Endothelial cell (in vitro differentiated cells): ENCODE data around the gene CHCHD3. TPM values are rescaled to one million over a fixed set of nuclear protein-coding genes. Genes with fewer than 3 reads are reported as not detected.

Experiments
- DNase-seq: peaks from one replicate; pipeline ENCODE4 v3.0.0; 2021; ENCODE audit warnings: low spot score
- H3K27ac Mint-ChIP-seq: one replicate; pipeline ENCODE4 v1.8.0; 2021; ENCODE audit warnings: mixed read lengths, inconsistent platforms; ENCODE audit not compliant: unreplicated experiment
- H3K27me3 Mint-ChIP-seq: one replicate; pipeline ENCODE4 v1.8.0; 2021; ENCODE audit warnings: mild to moderate bottlenecking, moderate library complexity, mixed read lengths, inconsistent platforms; ENCODE audit not compliant: unreplicated experiment
- H3K36me3 Mint-ChIP-seq: one replicate; pipeline ENCODE4 v1.8.0; 2021; ENCODE audit warnings: mild to moderate bottlenecking, low read depth, mixed read lengths, inconsistent platforms; ENCODE audit not compliant: unreplicated experiment
- H3K4me1 Mint-ChIP-seq: one replicate; pipeline ENCODE4 v1.8.0; 2021; ENCODE audit warnings: mild to moderate bottlenecking, mixed read lengths, inconsistent platforms; ENCODE audit not compliant: unreplicated experiment
- H3K4me3 Mint-ChIP-seq: one replicate; pipeline ENCODE4 v1.8.0; 2021; ENCODE audit warnings: mild to moderate bottlenecking, mixed read lengths, inconsistent platforms; ENCODE audit not compliant: unreplicated experiment
- H3K9me3 Mint-ChIP-seq: one replicate; pipeline ENCODE4 v1.8.0; 2021; ENCODE audit warnings: mixed read lengths, inconsistent platforms; ENCODE audit not compliant: unreplicated experiment
- CTCF ChIP-seq: fragments of 200-600 bp; sonication (generic); IDR thresholded peaks from one replicate; pipeline ENCODE4 v1.5.0; 2021; ENCODE audit warnings: antibody characterized with exemption; ENCODE audit not compliant: unreplicated experiment
- total RNA-seq: library from RNA; stranded (reverse); fragmentation: NEBNext Ultra II Directional; extraction: Animal tissue kit (Norgen Biotek cat#: 25700); gene quantifications from one replicate; pipeline ENCODE4 v1.2.1, GENCODE V29; 2021; ENCODE audit not compliant: unreplicated experiment

Gene CHCHD3
- total RNA-seq, 1 donor from 2014 or later = 55.6 TPM

- H3K27ac Mint-ChIP-seq = no peak overlapping the region
- peaks cover 2% of the 10 kb centered on the region for H3K27me3 Mint-ChIP-seq
- no peak for TF ChIP-seq CTCF
- no peaks in the 10 kb centered on the region for H3K36me3 Mint-ChIP-seq
- peaks cover 7% of the 10 kb centered on the region for H3K4me1 Mint-ChIP-seq
- no peak overlapping the region for H3K4me3 Mint-ChIP-seq
- no peak for DNase-seq
- H3K9me3 Mint-ChIP-seq = no peaks in the 10 kb centered on the region
Measured at GRCh38 chr7:133114519-133114918, 32.6 kb upstream of the CHCHD3 start.

- peaks cover 7% of the 10 kb centered on the region for H3K4me1 Mint-ChIP-seq
- H3K27ac Mint-ChIP-seq = no peak overlapping the region
- H3K36me3 Mint-ChIP-seq = no peaks in the 10 kb centered on the region
- peaks cover 2% of the 10 kb centered on the region for H3K27me3 Mint-ChIP-seq
- DNase-seq = no peak
- H3K4me3 Mint-ChIP-seq = no peak overlapping the region
- H3K9me3 Mint-ChIP-seq = no peaks in the 10 kb centered on the region
- no peak for TF ChIP-seq CTCF
Measured at GRCh38 chr7:133112976-133113375, 31.1 kb upstream of the CHCHD3 start.

DNA sequence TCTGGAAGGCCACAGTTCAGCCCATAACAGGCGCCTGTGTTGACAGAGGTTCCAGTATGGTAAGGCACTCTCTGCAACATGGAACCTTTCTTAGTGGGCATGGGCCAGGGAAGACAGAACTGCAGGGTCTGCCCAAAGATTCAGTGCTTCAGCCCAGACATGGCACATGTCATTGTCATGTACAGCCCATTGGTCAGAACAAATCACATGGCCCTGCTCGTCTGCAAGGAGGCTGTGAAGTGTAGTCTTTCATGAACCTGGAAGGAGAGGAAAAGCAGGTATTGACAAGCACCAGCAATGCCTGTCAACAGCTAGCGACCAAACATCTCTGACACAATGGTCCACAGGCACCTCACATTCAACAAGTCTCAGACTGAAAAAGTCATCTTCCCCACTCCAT is 30.4 kb upstream of the CHCHD3 start:
- no peak for DNase-seq
- Mint-ChIP-seq H3K4me3 (no peak overlapping the region), H3K36me3 (no peaks in the 10 kb centered on the region), H3K4me1 (peaks cover 7% of the 10 kb centered on the region), H3K27me3 (peaks cover 2% of the 10 kb centered on the region), H3K9me3 (no peaks in the 10 kb centered on the region), H3K27ac (no peak overlapping the region)
- no peak for TF ChIP-seq CTCF

DNA sequence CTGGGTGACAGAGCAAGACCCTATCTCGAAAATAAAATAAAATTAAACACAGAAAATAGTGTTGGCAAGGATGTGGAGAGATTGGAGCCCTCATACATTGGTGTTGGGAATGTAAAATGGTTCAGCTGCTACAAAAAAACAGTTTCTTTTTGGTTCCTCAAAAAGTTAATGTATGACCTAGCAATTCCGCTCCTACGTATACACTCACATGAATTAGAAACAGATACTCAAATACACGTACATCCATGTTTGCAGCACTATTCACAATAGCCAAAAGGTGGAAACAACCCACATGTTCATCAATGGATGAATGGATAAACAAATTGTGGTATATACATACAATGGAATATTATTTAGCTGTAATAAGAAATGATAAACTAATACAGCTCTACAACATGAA is 28.4 kb upstream of the CHCHD3 start:
- no peak for TF ChIP-seq CTCF
- no peaks in the 10 kb centered on the region for H3K4me1 Mint-ChIP-seq
- no peaks in the 10 kb centered on the region for H3K36me3 Mint-ChIP-seq
- no peak for DNase-seq
- H3K9me3 Mint-ChIP-seq = no peaks in the 10 kb centered on the region
- no peak overlapping the region for H3K4me3 Mint-ChIP-seq
- peaks cover 2% of the 10 kb centered on the region for H3K27me3 Mint-ChIP-seq
- no peak overlapping the region for H3K27ac Mint-ChIP-seq

- H3K36me3 Mint-ChIP-seq = no peaks in the 10 kb centered on the region
- no peak for TF ChIP-seq CTCF
- no peaks in the 10 kb centered on the region for H3K9me3 Mint-ChIP-seq
- peaks cover 2% of the 10 kb centered on the region for H3K27me3 Mint-ChIP-seq
- no peak for DNase-seq
- H3K4me3 Mint-ChIP-seq = no peak overlapping the region
- no peaks in the 10 kb centered on the region for H3K4me1 Mint-ChIP-seq
- H3K27ac Mint-ChIP-seq = no peak overlapping the region
Measured at GRCh38 chr7:133109816-133110215, 27.9 kb upstream of the CHCHD3 start.
